Suprapubic skin (tissue), 4 donors: ENCODE measurements around the gene TSC22D4. TPM values are rescaled to one million over a fixed set of nuclear protein-coding genes. Genes with fewer than 3 reads are reported as not detected.
"Not testable (repeated sequence)": the region's sequence is repeated elsewhere in the genome, so short reads cannot be mapped to it uniquely, and the experiment has no call there.

Experiments used
- DNase-seq, 2 donors: peaks; one replicate each; pipeline ENCODE4 v3.0.0-alpha.2; 2019; ENCODE audit warnings: low spot score in 2 of 2
- H3K27ac ChIP-seq: fragments of 200-600 bp; sonication (generic); one replicate; pipeline ENCODE4 v1.5.1; 2019
- H3K27me3 ChIP-seq: fragments of 200-600 bp; sonication (generic); one replicate; pipeline ENCODE4 v1.5.1; 2019
- H3K36me3 ChIP-seq: fragments of 200-600 bp; sonication (generic); one replicate; pipeline ENCODE4 v1.5.1; 2019
- H3K4me1 ChIP-seq: fragments of 200-600 bp; sonication (generic); one replicate; pipeline ENCODE4 v1.5.1; 2019
- H3K4me3 ChIP-seq: fragments of 200-600 bp; sonication (generic); one replicate; pipeline ENCODE4 v1.5.1; 2019; ENCODE audit warnings: mild to moderate bottlenecking
- H3K9me3 ChIP-seq: fragments of 200-600 bp; sonication (generic); one replicate; pipeline ENCODE4 v1.5.1; 2019
- CTCF ChIP-seq, 2 donors: fragments of 200-600 bp in 1 of 2; fragments of 450-650 bp in 1 of 2; sonication (generic) in 1 of 2; IDR thresholded peaks; one replicate each; pipeline ENCODE4 v1.5.1; 2016 to 2019; ENCODE audit warnings: antibody characterized with exemption in 2 of 2, mild to moderate bottlenecking in 1 of 2, moderate library complexity in 1 of 2
- EP300 ChIP-seq: sonication (generic); formaldehyde crosslinking; IDR thresholded peaks from one replicate; pipeline ENCODE4 v1.6.1; 2017; ENCODE audit warnings: antibody characterized with exemption
- POLR2A ChIP-seq, 2 donors: fragments of 450-650 bp; IDR thresholded peaks; one replicate each; pipeline ENCODE4 v1.6.1; 2017; ENCODE audit warnings: antibody characterized with exemption in 2 of 2, mild to moderate bottlenecking in 2 of 2, moderate library complexity in 2 of 2
- POLR2AphosphoS5 ChIP-seq, 3 donors: sonication (generic); formaldehyde crosslinking; IDR thresholded peaks; one replicate each; pipeline ENCODE4 v1.6.1; 2017; ENCODE audit warnings: antibody characterized with exemption in 3 of 3
- WGBS: methylation state at CpG from one replicate; pipeline ENCODE4 v1.1.5; 2018; 5-methylcytosine and 5-hydroxymethylcytosine counted together
- total RNA-seq, 4 donors: library from RNA; depleted of rRNA; stranded (reverse); fragments of >200 nt; gene quantifications; one replicate each; pipeline ENCODE4 v1.1.0, GENCODE V29; 2016

TSC22D4 gene
- total RNA-seq, 4 donors from 2014 or later: 52.7 to 67.2 (median 57.3) TPM

DNA sequence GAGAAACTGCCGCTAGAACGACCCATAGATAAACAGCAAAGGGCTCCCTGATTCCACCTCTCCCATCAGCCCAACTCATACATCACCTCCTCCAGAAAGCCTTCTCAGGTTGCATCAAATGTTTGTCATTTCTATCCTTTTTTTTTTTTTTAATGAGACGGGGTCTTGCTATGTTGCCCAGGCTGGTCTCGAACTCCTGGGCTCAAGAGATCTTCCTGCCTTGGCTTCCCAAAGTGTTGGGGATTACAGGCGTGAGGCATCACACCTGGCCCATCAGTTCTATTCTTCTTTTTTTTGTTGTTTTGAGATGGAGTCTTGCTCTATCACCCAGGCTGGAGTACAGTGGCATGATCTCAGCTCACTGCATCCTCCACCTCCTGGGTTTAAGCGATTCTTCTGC, 22.0 kb downstream of the TSC22D4 start:
- TF ChIP-seq EP300: no peak
- TF ChIP-seq POLR2AphosphoS5 (IDR thresholded peaks at IDR 0.05): no peak
- TF ChIP-seq POLR2A (IDR thresholded peaks at IDR 0.05): no peak
- TF ChIP-seq CTCF (IDR thresholded peaks at IDR 0.05): no peak
- DNase-seq: no peak
- Histone ChIP-seq H3K4me3 (no peak overlapping the region), H3K27me3 (no peaks in the 10 kb centered on the region), H3K36me3 (no peaks in the 10 kb centered on the region), H3K27ac (no peak overlapping the region), H3K9me3 (no peaks in the 10 kb centered on the region), H3K4me1 (no peaks in the 10 kb centered on the region)
- 92% methylated on average over 6 of the region's 6 CpGs for WGBS

DNA sequence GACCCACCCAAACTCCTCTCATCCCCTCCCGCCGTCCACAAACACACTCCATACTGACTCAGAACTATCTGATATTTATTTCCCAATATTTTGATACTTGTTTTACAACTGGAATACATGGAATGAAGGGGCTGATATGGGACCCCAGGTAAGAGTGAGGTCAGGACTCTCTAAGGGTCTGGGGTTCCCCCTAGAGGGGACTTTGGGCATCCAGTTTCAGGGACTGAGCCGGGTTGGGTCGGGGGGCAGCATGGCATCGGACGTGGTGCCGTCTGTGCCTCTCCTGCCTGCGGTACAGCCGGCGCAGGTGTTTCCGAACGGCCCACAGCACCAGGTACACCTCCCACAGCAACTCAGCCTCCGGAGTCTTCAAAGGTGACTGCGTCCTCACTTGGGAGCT, 22.5 kb downstream of the TSC22D4 start:
- 91% methylated on average over 4 of the region's 14 CpGs for WGBS
- TF ChIP-seq CTCF (IDR thresholded peaks at IDR 0.05) (no peak), EP300 (no peak), POLR2AphosphoS5 (IDR thresholded peaks at IDR 0.05) (no peak), POLR2A (IDR thresholded peaks at IDR 0.05) (no peak)
- no peak for DNase-seq
- H3K4me1 ChIP-seq: no peaks in the 10 kb centered on the region
- H3K9me3 ChIP-seq: no peaks in the 10 kb centered on the region
- no peaks in the 10 kb centered on the region for H3K36me3 ChIP-seq
- no peak overlapping the region for H3K27ac ChIP-seq
- no peaks in the 10 kb centered on the region for H3K27me3 ChIP-seq
- H3K4me3 ChIP-seq: no peak overlapping the region

- H3K4me3 ChIP-seq: no peak overlapping the region
- no peak overlapping the region for H3K27ac ChIP-seq
- 77% methylated on average over 3 of the region's 3 CpGs for WGBS
- no peaks in the 10 kb centered on the region for H3K36me3 ChIP-seq
- peaks cover 6% of the 10 kb centered on the region for H3K4me1 ChIP-seq
- no peaks in the 10 kb centered on the region for H3K27me3 ChIP-seq
- DNase-seq: no peak
- no peaks in the 10 kb centered on the region for H3K9me3 ChIP-seq
- no peak for TF ChIP-seq POLR2A (IDR thresholded peaks at IDR 0.05)
- no peak for TF ChIP-seq EP300
- TF ChIP-seq CTCF (IDR thresholded peaks at IDR 0.05): no peak
- no peak for TF ChIP-seq POLR2AphosphoS5 (IDR thresholded peaks at IDR 0.05)
Observed at GRCh38 chr7:100455206-100455605, 23.8 kb downstream of the TSC22D4 start.

DNA sequence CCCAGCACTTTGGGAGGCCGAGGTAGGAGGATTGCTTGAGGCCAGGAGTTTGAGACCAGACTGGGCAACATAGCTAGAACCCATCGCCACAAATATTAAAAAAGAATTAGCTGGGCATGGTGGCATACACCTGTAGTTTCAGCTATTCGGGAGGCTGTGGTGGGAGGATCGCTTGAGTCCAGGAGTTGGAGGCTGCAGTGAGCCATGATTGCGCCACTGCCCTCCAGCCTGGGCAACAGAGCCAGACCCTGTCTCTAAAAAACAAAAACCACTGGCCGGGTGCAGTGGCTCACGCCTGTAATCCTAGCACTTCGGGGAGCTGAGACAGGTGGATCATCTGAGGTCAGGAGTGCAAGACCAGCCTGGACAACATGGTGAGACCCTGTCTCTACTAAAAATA, 25.2 kb downstream of the TSC22D4 start:
- not testable (repeated sequence) for H3K36me3 ChIP-seq, DNase-seq, H3K27ac ChIP-seq, H3K4me3 ChIP-seq, H3K27me3 ChIP-seq, H3K9me3 ChIP-seq
- WGBS: 95% methylated on average over 8 of the region's 8 CpGs
- peaks cover 11% of the 10 kb centered on the region for H3K4me1 ChIP-seq

- TF ChIP-seq POLR2AphosphoS5 (IDR thresholded peaks at IDR 0.05) (no peak), CTCF (IDR thresholded peaks at IDR 0.05) (no peak), POLR2A (IDR thresholded peaks at IDR 0.05) (no peak), EP300 (no peak)
- H3K27ac ChIP-seq: no peak overlapping the region
- DNase-seq: no peak
- 61% methylated on average over 3 of the region's 3 CpGs for WGBS
- H3K4me1 ChIP-seq: peaks cover 11% of the 10 kb centered on the region
- H3K36me3 ChIP-seq: no peaks in the 10 kb centered on the region
- no peak overlapping the region for H3K4me3 ChIP-seq
- no peaks in the 10 kb centered on the region for H3K9me3 ChIP-seq
- no peaks in the 10 kb centered on the region for H3K27me3 ChIP-seq
Observed at GRCh38 chr7:100452513-100452912, 26.5 kb downstream of the TSC22D4 start.

DNA sequence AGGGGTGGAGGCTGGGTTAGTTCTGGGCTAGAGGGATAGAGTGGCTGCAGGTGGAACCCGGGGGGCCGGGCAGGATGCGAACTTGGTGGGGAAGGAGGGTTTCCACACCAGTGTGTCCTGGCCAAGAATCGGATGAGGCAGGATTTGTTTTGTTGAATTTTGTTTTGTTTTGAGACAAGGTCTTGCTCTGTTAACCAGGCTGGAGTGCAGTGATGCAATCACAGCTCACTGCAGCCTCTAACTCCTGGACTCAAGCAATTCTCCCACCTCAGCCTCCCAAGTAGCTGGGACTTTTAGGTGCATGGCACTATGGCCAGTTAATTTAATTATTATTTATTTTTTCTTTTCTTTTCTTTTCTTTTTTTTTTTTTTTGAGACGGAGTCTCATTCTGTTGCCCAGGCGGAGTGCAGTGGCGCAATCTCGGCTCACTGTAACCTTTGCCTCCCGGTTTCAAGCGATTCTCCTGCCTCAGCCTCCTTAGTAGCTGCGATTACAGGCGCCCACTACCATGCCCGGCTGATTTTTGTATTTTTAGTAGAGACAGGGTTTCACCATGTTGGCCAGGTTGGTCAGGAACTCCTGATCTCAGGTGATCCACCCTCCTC, 29.7 kb downstream of the TSC22D4 start:
- no peaks in the 10 kb centered on the region for H3K36me3 ChIP-seq
- no peaks in the 10 kb centered on the region for H3K27me3 ChIP-seq
- no peaks in the 10 kb centered on the region for H3K9me3 ChIP-seq
- DNase-seq: no peak
- no peak overlapping the region for H3K4me3 ChIP-seq
- peaks cover 11% of the 10 kb centered on the region for H3K4me1 ChIP-seq
- no peak for TF ChIP-seq POLR2A (IDR thresholded peaks at IDR 0.05)
- TF ChIP-seq POLR2AphosphoS5 (IDR thresholded peaks at IDR 0.05): no peak
- TF ChIP-seq CTCF (IDR thresholded peaks at IDR 0.05): no peak
- no peak for TF ChIP-seq EP300
- WGBS: 86% methylated on average over 13 of the region's 13 CpGs
- no peak overlapping the region for H3K27ac ChIP-seq

DNA sequence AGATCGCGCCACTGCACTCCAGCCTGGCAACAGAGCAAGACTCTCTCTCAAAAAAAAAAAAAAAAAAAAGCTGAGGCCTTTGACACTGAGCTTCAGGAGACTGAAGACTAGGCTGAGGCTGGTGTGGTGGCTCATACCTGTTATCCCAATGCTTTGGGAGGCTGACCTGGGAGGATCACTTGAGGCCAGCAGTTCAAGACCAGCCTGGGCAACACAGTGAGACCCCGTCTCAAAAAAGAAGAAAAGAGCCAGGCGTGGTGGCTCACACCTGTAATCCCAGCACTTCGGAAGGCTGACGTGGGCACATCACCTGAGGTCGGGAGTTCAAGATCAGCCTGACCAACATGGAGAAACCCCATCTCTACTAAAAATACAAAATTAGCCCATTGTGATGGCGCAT, 31.7 kb downstream of the TSC22D4 start:
- DNase-seq, H3K36me3 ChIP-seq, H3K27me3 ChIP-seq, H3K27ac ChIP-seq, H3K4me3 ChIP-seq, H3K9me3 ChIP-seq: not testable (repeated sequence)
- H3K4me1 ChIP-seq: peaks cover 11% of the 10 kb centered on the region
- WGBS: 96% methylated on average over 8 of the region's 8 CpGs
